ENCODE results near the gene CCDC127. TPM values are rescaled to one million over a fixed set of nuclear protein-coding genes. Genes with fewer than 3 reads are reported as not detected.

CCDC127 gene
- total RNA-seq, 1 donor from 2014 or later: 10.1 TPM

DNA sequence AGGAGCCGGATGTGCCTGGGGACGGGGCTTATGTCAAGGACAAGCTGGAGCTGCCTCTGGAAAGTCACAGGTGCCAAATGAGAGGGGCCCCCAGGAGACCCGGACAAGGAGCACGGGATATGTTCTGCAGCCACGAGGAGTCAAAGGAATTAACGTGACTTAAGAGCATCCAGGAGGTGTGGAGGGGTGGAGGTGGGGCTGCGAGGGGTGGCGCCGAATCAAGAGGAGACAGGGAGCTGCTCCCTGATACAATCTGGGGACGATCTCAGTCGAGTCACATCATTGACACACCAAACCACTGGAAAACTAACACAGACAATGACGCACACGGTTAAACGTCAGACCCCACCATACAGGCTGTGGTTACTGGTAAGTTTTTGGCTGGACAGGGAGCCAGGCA is 10.4 kb downstream of the CCDC127 start:
- Mint-ChIP-seq H3K27me3 (no peaks in the 10 kb centered on the region), H3K27ac (no peak overlapping the region), H3K9me3 (ENCODE audit: low read depth) (no peaks in the 10 kb centered on the region), H3K36me3 (ENCODE audit: insufficient read depth) (peaks cover 8% of the 10 kb centered on the region), H3K4me1 (ENCODE audit: low read depth) (peaks cover 10% of the 10 kb centered on the region), H3K4me3 (ENCODE audit: low read depth) (no peak overlapping the region)
- TF ChIP-seq, protein P1, sequence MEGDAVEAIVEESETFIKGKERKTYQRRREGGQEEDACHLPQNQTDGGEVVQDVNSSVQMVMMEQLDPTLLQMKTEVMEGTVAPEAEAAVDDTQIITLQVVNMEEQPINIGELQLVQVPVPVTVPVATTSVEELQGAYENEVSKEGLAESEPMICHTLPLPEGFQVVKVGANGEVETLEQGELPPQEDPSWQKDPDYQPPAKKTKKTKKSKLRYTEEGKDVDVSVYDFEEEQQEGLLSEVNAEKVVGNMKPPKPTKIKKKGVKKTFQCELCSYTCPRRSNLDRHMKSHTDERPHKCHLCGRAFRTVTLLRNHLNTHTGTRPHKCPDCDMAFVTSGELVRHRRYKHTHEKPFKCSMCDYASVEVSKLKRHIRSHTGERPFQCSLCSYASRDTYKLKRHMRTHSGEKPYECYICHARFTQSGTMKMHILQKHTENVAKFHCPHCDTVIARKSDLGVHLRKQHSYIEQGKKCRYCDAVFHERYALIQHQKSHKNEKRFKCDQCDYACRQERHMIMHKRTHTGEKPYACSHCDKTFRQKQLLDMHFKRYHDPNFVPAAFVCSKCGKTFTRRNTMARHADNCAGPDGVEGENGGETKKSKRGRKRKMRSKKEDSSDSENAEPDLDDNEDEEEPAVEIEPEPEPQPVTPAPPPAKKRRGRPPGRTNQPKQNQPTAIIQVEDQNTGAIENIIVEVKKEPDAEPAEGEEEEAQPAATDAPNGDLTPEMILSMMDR (IDR thresholded peaks at IDR 0.05; ENCODE audit: unreplicated experiment): no peak
- DNase-seq (ENCODE audit: low spot score, unreplicated experiment): no peak

DNA sequence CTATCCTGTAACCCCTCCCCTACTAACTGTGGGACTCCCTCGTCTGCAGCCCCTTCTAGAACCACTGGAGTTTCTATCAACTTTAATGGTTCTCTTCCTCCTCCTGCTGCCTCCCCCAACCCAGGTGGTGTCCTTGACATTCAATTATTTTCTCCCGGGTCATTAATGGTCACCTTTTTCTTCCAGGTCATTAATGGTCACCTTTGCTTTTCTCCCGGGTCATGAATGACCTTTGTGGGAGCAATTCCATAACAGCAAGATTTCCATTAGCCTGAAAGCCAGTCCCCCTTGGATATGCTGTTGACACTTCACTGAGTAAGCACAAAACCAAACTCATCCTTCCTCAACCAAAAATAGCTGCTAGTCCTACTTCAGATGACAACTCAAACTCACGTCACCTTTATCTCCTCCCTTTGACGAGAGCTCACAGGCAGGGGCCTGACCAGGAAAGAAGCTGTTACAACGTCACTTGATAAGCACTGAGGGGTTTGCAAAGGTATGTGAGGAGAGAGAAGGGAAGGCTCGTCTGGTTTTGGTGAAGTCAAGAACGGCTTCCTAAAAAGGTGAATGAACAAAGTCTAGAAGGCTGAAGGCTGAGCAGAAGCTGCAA is 10.9 kb downstream of the CCDC127 start:
- no peak overlapping the region for H3K27ac Mint-ChIP-seq
- peaks cover 10% of the 10 kb centered on the region for H3K4me1 Mint-ChIP-seq (ENCODE audit: low read depth)
- no peaks in the 10 kb centered on the region for H3K27me3 Mint-ChIP-seq
- H3K4me3 Mint-ChIP-seq (ENCODE audit: low read depth): no peak overlapping the region
- no peak for DNase-seq (ENCODE audit: low spot score, unreplicated experiment)
- no peaks in the 10 kb centered on the region for H3K9me3 Mint-ChIP-seq (ENCODE audit: low read depth)
- H3K36me3 Mint-ChIP-seq (ENCODE audit: insufficient read depth): peaks cover 9% of the 10 kb centered on the region
- TF ChIP-seq, protein P1 (IDR thresholded peaks at IDR 0.05; ENCODE audit: unreplicated experiment): no peak

DNA sequence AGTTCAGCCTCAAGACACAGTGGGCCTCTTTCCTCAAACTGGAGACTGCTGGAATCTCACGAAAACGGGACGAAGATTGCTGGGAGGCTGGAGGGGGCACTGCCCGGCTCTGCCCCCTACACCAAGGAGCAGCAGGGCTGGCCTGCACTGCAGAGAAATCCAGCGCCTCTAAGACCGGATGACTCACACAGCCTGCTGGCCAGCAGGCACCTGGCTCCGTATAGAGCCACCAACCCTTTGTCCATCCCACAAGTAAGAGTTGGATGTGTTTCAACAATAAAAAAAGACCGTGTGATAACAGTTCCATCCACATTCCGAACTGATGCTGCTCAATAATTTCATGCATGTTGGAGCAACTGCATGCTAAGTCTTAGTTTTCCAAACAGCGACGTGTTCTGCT is 11.5 kb downstream of the CCDC127 start:
- no peak for DNase-seq (ENCODE audit: low spot score, unreplicated experiment)
- Mint-ChIP-seq H3K4me1 (ENCODE audit: low read depth) (peaks cover 10% of the 10 kb centered on the region), H3K27me3 (no peaks in the 10 kb centered on the region), H3K9me3 (ENCODE audit: low read depth) (no peaks in the 10 kb centered on the region), H3K27ac (no peak overlapping the region), H3K36me3 (ENCODE audit: insufficient read depth) (peaks cover 9% of the 10 kb centered on the region), H3K4me3 (ENCODE audit: low read depth) (no peak overlapping the region)
- TF ChIP-seq, protein P1 (IDR thresholded peaks at IDR 0.05; ENCODE audit: unreplicated experiment): no peak

DNA sequence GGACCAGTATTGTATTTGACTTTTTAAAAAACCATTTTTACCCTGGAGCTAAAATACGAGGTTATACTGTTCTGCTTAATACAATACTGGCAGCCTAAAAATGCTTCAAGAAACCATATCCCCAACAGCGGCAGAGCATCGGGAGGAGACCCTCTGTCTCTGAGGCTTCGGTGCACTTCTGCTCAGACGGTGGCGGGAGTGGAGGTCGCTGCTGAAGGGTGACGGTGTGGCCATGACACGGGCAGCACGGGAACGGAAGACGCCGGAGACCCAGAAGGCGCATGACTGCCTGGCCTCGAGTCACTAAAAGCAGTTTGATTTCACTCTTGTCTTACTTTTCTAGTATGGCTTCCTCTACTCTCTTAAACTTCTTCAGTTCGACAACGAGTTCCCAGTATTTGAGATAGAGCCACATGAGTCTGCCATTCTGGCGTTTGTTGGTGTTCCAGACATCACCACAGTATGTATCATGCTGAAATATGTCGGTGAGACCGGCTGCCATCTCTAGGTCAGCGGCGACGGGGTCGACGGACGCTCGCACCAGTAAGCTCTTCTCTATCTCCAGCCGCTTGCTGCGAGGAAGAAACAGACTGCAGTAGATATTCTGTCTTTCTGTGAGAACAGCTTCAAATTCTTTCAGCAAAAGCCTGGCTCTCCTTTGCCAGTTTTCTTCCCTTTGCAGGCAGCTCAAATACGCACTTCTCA is 12.8 kb downstream of the CCDC127 start:
- H3K27ac Mint-ChIP-seq: no peak overlapping the region
- TF ChIP-seq, protein P1 (IDR thresholded peaks at IDR 0.05; ENCODE audit: unreplicated experiment): no peak
- no peaks in the 10 kb centered on the region for H3K9me3 Mint-ChIP-seq (ENCODE audit: low read depth)
- H3K36me3 Mint-ChIP-seq (ENCODE audit: insufficient read depth): peaks cover 9% of the 10 kb centered on the region
- H3K4me1 Mint-ChIP-seq (ENCODE audit: low read depth): peaks cover 7% of the 10 kb centered on the region
- H3K27me3 Mint-ChIP-seq: no peaks in the 10 kb centered on the region
- no peak overlapping the region for H3K4me3 Mint-ChIP-seq (ENCODE audit: low read depth)
- DNase-seq (ENCODE audit: low spot score, unreplicated experiment): no peak

- Mint-ChIP-seq H3K27me3 (no peaks in the 10 kb centered on the region), H3K27ac (no peak overlapping the region), H3K4me1 (ENCODE audit: low read depth) (peaks cover 5% of the 10 kb centered on the region), H3K36me3 (ENCODE audit: insufficient read depth) (peaks cover 9% of the 10 kb centered on the region), H3K4me3 (ENCODE audit: low read depth) (no peak overlapping the region), H3K9me3 (ENCODE audit: low read depth) (no peaks in the 10 kb centered on the region)
- DNase-seq (ENCODE audit: low spot score, unreplicated experiment): no peak
- TF ChIP-seq, protein P1 (IDR thresholded peaks at IDR 0.05; ENCODE audit: unreplicated experiment): no peak
Measured at GRCh38 chr5:204462-204861, 13.5 kb downstream of the CCDC127 start.
